ENCODE measurements around the gene JTB.

GRCh38 chr1:153977250-153978240, at the start of gene JTB:
- TF ChIP-seq CTCF (IDR thresholded peaks at IDR 0.05) (peak in 2 of 4 experiments; percentile 3 to 16), POLR2A (IDR thresholded peaks at IDR 0.05) (peak; percentile 86 to 92)

Data from gastroesophageal sphincter (tissue), 3 donors.